Measurements from ENCODE around the gene IFNL4.

GRCh38 chr19:39247701-39248664, 673 bp downstream of the IFNL4 start:
- TF ChIP-seq POLR2A (IDR thresholded peaks at IDR 0.05) (no peak), CTCF (IDR thresholded peaks at IDR 0.05) (no peak), POLR2AphosphoS5 (IDR thresholded peaks at IDR 0.05) (no peak)
